Measurements from ENCODE around the gene ANTXRL. TPM values are rescaled to one million over a fixed set of nuclear protein-coding genes. Genes with fewer than 3 reads are reported as not detected.
"Not testable (repeated sequence)": the region's sequence is repeated elsewhere in the genome, so short reads cannot be mapped to it uniquely, and the experiment has no call there.

Gene ANTXRL
- total RNA-seq, 1 experiment from 2014 or later = not detected

DNA sequence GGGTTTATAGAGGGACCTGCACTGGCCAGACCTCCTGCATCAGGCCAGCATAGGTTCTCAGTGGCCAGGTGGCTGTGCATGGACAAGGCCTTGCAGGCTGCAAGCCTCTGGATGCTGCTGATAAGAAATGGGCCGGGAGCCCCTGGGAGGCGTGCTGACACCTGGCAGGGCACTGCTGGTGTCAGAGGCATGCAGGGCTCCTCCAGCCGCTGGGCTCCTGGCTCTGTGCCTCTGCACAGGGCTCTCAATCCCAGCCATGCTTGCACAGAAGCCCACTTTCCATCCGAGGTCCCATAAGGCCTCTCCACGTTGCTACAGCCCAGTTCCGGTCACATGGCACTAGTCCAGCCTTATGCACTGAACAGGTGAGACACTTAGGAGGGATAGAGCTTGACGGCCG lies 27.3 kb downstream of the ANTXRL start:
- no peak for ATAC-seq
- ChIA-PET POLR2A (ENCODE audit: unreplicated experiment) (no interaction called here), CTCF (no interaction called here)
- Histone ChIP-seq H2AFZ (ENCODE audit: low read length) (no peak overlapping the region), H3F3A (ENCODE audit: low read length, unreplicated experiment) (no peaks in the 10 kb centered on the region), H3K27me3 (ENCODE audit: low read length) (no peaks in the 10 kb centered on the region), H3K79me2 (ENCODE audit: low read length) (no peaks in the 10 kb centered on the region), H3K27ac (ENCODE audit: low read length) (no peak overlapping the region), H3K9me2 (replicated peaks; ENCODE audit: low read length) (no peaks in the 10 kb centered on the region), H3K36me3 (ENCODE audit: low read depth, low read length) (no peaks in the 10 kb centered on the region), H3K4me1 (ENCODE audit: insufficient read depth, low read length) (no peaks in the 10 kb centered on the region), H3K4me3 (ENCODE audit: low read length) (no peak overlapping the region), H3K9me3 (ENCODE audit: low read length) (no peaks in the 10 kb centered on the region), H3K4me2 (ENCODE audit: low read length) (no peak overlapping the region), H4K20me1 (ENCODE audit: low read length) (no peaks in the 10 kb centered on the region), H3K9ac (ENCODE audit: low read length) (no peak overlapping the region)
- intact Hi-C loops (cut with micrococcal nuclease) = no loop called here
- no TSS peak for BruUV-seq (replicated peaks)
- TF ChIP-seq CTCF (conservative IDR thresholded peaks at IDR 0.05; ENCODE audit: low read depth, low read length) (no peak), EZH2phosphoT487 (IDR thresholded peaks at IDR 0.05; ENCODE audit: borderline replicate concordance, low read length) (no peak), EZH2 (IDR thresholded peaks at IDR 0.05; ENCODE audit: low read length, unreplicated experiment) (no peak)
- DNase-seq = no peak

DNA sequence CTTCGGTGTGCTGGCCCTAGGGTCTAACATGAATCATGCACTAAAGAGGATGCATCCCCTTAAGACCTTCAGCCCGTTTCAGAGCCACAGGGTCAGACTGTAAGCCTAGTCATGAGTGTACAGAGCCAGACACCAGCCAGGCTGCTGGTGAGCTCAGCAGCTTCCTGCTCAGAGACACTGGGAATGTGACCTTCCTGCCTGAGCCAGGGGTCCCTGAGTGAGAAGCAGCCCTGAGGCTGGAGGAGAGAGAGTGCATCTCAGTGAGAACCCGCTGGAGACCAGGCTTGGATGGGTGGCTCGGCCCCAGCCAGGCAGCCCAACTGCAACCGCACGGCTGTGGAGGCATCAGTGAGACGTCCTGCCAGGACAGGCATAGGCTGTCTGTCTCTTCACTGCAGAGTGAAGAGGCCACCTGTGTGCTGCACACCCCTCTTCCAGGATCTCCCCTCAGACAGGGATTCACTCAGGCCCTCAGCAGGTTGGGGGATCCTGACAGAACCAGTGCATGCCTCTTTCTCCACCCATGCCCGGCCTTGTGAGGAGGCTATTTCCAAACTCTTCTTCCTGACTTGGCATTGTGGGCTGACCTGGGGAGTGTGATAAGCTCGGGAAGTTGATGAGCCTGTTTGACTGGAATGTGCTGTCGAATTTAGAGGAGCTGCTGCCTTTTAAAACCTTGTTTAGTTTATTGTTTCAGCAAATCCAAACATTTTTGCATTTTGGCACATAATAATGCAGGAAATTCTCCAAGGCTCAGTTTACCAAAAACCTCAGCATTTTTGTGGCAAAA lies 28.5 kb downstream of the ANTXRL start:
- H3F3A ChIP-seq (ENCODE audit: low read length, unreplicated experiment); H3K9me2 ChIP-seq (replicated peaks; ENCODE audit: low read length); H3K4me1 ChIP-seq (ENCODE audit: insufficient read depth, low read length); H3K9ac ChIP-seq (ENCODE audit: low read length); intact Hi-C loops (cut with micrococcal nuclease); H3K27ac ChIP-seq (ENCODE audit: low read length); H3K9me3 ChIP-seq (ENCODE audit: low read length); POLR2A ChIA-PET (ENCODE audit: unreplicated experiment); H3K4me2 ChIP-seq (ENCODE audit: low read length); H3K79me2 ChIP-seq (ENCODE audit: low read length); H4K20me1 ChIP-seq (ENCODE audit: low read length); H3K36me3 ChIP-seq (ENCODE audit: low read depth, low read length); BruUV-seq (replicated peaks); H2AFZ ChIP-seq (ENCODE audit: low read length); H3K27me3 ChIP-seq (ENCODE audit: low read length); H3K4me3 ChIP-seq (ENCODE audit: low read length); CTCF ChIA-PET: not testable (repeated sequence)
- ATAC-seq = peak; percentile 55; the same call in 1 of the 2 replicates
- DNase-seq = peak; percentile 68

GRCh38 chr10:46317370-46317769 lies 30.6 kb downstream of the ANTXRL start:
- H3F3A ChIP-seq (ENCODE audit: low read length, unreplicated experiment) = no peaks in the 10 kb centered on the region
- H3K27me3 ChIP-seq (ENCODE audit: low read length) = no peaks in the 10 kb centered on the region
- H3K36me3 ChIP-seq (ENCODE audit: low read depth, low read length) = no peaks in the 10 kb centered on the region
- no peaks in the 10 kb centered on the region for H3K4me1 ChIP-seq (ENCODE audit: insufficient read depth, low read length)
- no peak overlapping the region for H2AFZ ChIP-seq (ENCODE audit: low read length)
- CTCF ChIA-PET = no interaction called here
- DNase-seq (no peak), ATAC-seq (no peak)
- no peak overlapping the region for H3K4me3 ChIP-seq (ENCODE audit: low read length)
- no TSS peak for BruUV-seq (replicated peaks)
- H3K9me2 ChIP-seq (replicated peaks; ENCODE audit: low read length) = no peaks in the 10 kb centered on the region
- no peak overlapping the region for H3K4me2 ChIP-seq (ENCODE audit: low read length)
- intact Hi-C loops (cut with micrococcal nuclease) = no loop called here
- no peaks in the 10 kb centered on the region for H3K79me2 ChIP-seq (ENCODE audit: low read length)
- no peak overlapping the region for H3K27ac ChIP-seq (ENCODE audit: low read length)
- POLR2A ChIA-PET (ENCODE audit: unreplicated experiment) = no interaction called here
- TF ChIP-seq CTCF (conservative IDR thresholded peaks at IDR 0.05; ENCODE audit: low read depth, low read length) = no peak
- TF ChIP-seq EZH2 (IDR thresholded peaks at IDR 0.05; ENCODE audit: low read length, unreplicated experiment) = no peak
- no peak for TF ChIP-seq EZH2phosphoT487 (IDR thresholded peaks at IDR 0.05; ENCODE audit: borderline replicate concordance, low read length)
- H4K20me1 ChIP-seq (ENCODE audit: low read length) = no peaks in the 10 kb centered on the region
- H3K9me3 ChIP-seq (ENCODE audit: low read length) = no peaks in the 10 kb centered on the region
- H3K9ac ChIP-seq (ENCODE audit: low read length) = no peak overlapping the region

Data from PC-3 (cell line).